NCI-H146 treated with DMSO at 0.1 percent for 48 hours (cell line): ENCODE measurements around the gene FXYD1.
"Not testable (repeated sequence)": the region's sequence is repeated elsewhere in the genome, so short reads cannot be mapped to it uniquely, and the experiment has no call there.

ENCODE experiments used
- DNase-seq: peaks from one replicate; lab custom pipeline; 2025; ENCODE audit not compliant: unreplicated experiment; lab: John Stamatoyannopoulos, UW

FXYD1 gene

GRCh38 chr19:35124098-35125060, 14.2 kb upstream of the FXYD1 start:
- DNase-seq: no peak

DNA sequence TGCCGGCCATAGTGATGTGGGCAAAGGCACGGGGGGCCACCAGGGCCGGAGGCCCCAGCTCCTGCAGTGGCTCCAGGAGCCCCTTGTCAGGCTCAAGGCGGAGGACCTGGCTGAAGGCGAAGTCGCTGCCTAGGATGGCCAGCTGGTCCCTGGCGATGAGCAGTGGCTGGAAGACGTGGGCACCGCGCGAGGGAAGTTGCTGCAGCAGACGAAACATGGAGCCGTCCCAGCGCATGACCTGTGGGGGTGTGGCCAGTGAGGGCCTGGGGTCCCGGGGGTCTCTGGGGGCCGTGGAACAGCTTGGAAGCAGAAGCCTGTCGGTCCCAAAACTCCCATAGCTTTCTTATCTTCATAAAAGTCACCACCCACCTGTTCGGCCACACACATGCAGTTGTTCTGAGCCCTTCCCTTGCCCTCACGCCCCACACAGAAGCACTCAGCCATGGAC, 13.3 kb upstream of the FXYD1 start:
- DNase-seq: no peak

DNA sequence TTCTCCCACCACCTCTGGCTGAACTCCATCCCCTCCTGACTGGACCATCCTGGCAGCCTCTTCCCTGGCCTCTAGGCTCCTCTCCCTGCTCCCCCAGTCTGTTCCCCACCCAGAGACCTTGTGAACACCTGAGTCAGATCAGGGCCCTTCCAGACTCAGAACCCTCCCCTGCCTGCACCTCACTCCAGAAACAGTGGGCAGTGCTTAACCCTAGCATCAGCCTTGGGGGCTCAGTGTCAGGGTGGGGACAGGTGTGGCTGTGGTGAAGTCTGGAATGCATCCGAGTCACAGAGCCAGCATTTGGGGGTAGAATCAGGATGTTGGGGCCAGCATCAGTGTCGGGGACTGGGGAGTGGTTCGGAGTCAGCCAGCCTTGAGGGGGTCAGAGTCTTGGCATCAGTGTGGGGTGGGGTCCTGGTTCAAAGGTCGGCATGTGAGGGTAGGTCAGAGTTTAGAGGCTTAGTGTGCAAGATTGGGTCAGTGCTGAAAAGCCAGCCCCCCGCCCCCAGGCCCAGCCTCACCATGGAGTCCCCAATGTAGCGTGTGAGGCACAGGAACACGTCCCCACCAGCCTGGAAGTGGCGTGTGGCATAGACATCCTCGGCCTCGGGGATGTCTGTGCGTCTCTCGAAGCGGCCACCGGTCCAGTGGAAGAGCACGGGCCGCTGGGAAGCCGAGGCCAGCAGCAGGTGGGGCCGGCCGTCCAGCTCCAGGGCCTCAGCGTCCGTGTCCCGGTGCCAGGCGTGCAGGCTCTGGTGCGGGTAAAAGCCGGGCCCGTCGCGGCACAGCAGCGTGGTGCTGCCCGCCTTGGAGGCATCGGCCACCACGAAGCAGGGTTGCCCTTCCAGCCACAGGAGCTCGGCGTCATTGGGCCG, 12.6 kb upstream of the FXYD1 start:
- no peak for DNase-seq

GRCh38 chr19:35126624-35126959, 12.0 kb upstream of the FXYD1 start:
- no peak for DNase-seq

GRCh38 chr19:35127871-35128270, 10.8 kb upstream of the FXYD1 start:
- DNase-seq: no peak

GRCh38 chr19:35128398-35129057, 10.1 kb upstream of the FXYD1 start:
- no peak for DNase-seq

DNA sequence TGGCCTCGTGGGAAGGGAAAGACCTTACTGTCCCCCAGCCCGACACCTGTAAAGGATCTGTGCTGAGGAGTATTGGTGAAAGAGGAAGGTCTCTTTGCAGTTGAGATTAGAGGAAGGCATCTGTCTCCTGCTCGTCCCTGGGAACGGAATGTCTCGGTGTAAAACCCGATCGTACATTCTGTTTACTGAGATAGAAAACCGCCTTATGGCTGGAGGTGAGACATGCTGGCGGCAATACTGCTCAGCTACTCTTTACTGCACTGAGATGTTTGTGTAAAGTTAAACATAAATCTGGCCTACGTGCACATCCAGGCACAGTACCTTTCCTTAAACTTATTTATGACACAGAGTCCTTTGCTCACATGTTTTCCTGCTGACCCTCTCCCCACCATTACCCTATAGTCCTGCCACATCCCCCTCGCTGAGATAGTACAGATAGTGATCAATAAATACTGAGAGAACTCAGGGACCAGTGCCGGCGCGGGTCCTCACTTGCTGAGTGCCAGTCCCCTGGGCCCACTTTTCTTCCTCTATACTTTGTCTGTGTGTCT, 8.8 kb upstream of the FXYD1 start:
- not testable (repeated sequence) for DNase-seq

GRCh38 chr19:35130761-35131720, 7.6 kb upstream of the FXYD1 start:
- no peak for DNase-seq

DNA sequence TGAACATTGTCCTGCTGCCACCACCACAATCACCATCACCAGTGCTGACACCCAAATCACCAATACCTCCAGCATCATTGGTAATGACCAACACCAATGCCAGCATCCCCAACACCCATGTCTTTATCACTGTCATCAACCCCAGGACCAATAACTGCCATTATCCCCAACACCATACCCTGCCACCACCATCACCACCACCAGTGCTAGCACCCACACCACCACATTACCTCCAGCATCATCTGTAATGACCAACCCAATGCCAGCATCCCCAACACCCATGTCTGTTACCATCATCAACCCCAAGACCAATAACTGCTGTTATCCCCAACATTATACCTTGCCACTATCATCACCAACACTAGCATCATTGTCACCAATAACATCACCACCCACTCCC, 6.4 kb upstream of the FXYD1 start:
- DNase-seq: no peak

GRCh38 chr19:35133826-35134225, 4.8 kb upstream of the FXYD1 start:
- no peak for DNase-seq

- no peak for DNase-seq
Measured at GRCh38 chr19:35134601-35135242, 3.9 kb upstream of the FXYD1 start, which contains the start of gene LGI4. TSS of gene LGI4 (minus strand) at chr19:35135059. CDS start at chr19:35134680, 379 bp downstream.

GRCh38 chr19:35135389-35135909, 3.2 kb upstream of the FXYD1 start:
- peak; percentile 35 for DNase-seq

- DNase-seq: no peak
Measured at GRCh38 chr19:35136231-35136630, 2.4 kb upstream of the FXYD1 start.

GRCh38 chr19:35136977-35137702, 1.5 kb upstream of the FXYD1 start:
- no peak for DNase-seq

- no peak for DNase-seq
Measured at GRCh38 chr19:35140207-35140961, 1.8 kb downstream of the FXYD1 start.

- no peak for DNase-seq
Measured at GRCh38 chr19:35140962-35141836, 2.6 kb downstream of the FXYD1 start.
